GM12878 (cell line): ENCODE data around the gene CCDC87. TPM values are rescaled to one million over a fixed set of nuclear protein-coding genes. Genes with fewer than 3 reads are reported as not detected.

Experiments
- ASH2L ChIP-seq: fragments of 300-600, 200-600 bp; sonication (generic); IDR thresholded peaks from 2 replicates; pipeline ENCODE4 v1.6.1; 2017; ENCODE audit warnings: low read depth, mild to moderate bottlenecking, borderline replicate concordance
- ATF2 ChIP-seq: IDR thresholded peaks from 2 replicates; pipeline ENCODE4 v1.6.1; 2012; ENCODE audit warnings: low read length, inconsistent platforms
- DPF2 ChIP-seq: fragments of 450-650 bp; IDR thresholded peaks from 2 replicates; pipeline ENCODE4 v1.6.1; 2017; ENCODE audit warnings: mild to moderate bottlenecking
- E2F8 ChIP-seq: fragments of 450-650 bp; IDR thresholded peaks from 2 replicates; pipeline ENCODE4 v1.6.1; 2018; ENCODE audit warnings: mild to moderate bottlenecking, low read depth, moderate library complexity; ENCODE audit not compliant: partially characterized antibody
- GABPA ChIP-seq: IDR thresholded peaks from 2 replicates; pipeline ENCODE4 v1.6.1; 2014; ENCODE audit warnings: antibody characterized with exemption, low read depth, mild to moderate bottlenecking, inconsistent platforms
- IRF3 ChIP-seq: fragments of 450-650 bp; IDR thresholded peaks from 2 replicates; pipeline ENCODE4 v1.6.1; 2014; ENCODE audit warnings: mild to moderate bottlenecking
- IRF5 ChIP-seq: fragments of 450-650 bp; IDR thresholded peaks from 2 replicates; pipeline ENCODE4 v1.6.1; 2017; ENCODE audit warnings: borderline replicate concordance
- MXI1 ChIP-seq: fragments of 150-350 bp; IDR thresholded peaks from 2 replicates; pipeline ENCODE4 v1.6.1; 2011; ENCODE audit warnings: low read depth, mild to moderate bottlenecking, inconsistent platforms, low read length, improper control_type of control experiment
- NFYB ChIP-seq: IDR thresholded peaks from 2 replicates; pipeline ENCODE4 v1.6.1; 2011; ENCODE audit warnings: low read depth, mild to moderate bottlenecking, low read length, improper control_type of control experiment, moderate library complexity; ENCODE audit not compliant: insufficient read depth
- NR2C2 ChIP-seq: IDR thresholded peaks from 2 replicates; pipeline ENCODE4 v1.6.1; 2011; ENCODE audit warnings: borderline replicate concordance, low read depth; ENCODE audit not compliant: control insufficient read depth, insufficient read length
- PAX5 ChIP-seq: IDR thresholded peaks from 2 replicates; pipeline ENCODE4 v1.6.1; 2011; ENCODE audit warnings: low read depth, low read length, borderline replicate concordance
- PKNOX1 ChIP-seq: fragments of 450-650 bp; IDR thresholded peaks from 2 replicates; pipeline ENCODE4 v1.6.1; 2016; ENCODE audit warnings: mild to moderate bottlenecking
- POLR2A ChIP-seq: IDR thresholded peaks from 2 replicates; pipeline ENCODE4 v1.6.1; 2011; ENCODE audit warnings: low read depth, mild to moderate bottlenecking, low read length
- PRDM15 ChIP-seq: fragments of 450-650 bp; formaldehyde crosslinking; IDR thresholded peaks from 2 replicates; pipeline ENCODE4 v1.4.0; 2020; ENCODE audit warnings: mild to moderate bottlenecking, moderate library complexity
- SUZ12 ChIP-seq: fragments of 200-600 bp; sonication (generic); IDR thresholded peaks from one replicate; pipeline ENCODE4 v1.6.1; 2018; ENCODE audit warnings: antibody characterized with exemption, mild to moderate bottlenecking; ENCODE audit not compliant: unreplicated experiment
- ZNF207 ChIP-seq: fragments of 450-650 bp; IDR thresholded peaks from 2 replicates; pipeline ENCODE4 v1.6.1; 2014; ENCODE audit warnings: antibody characterized with exemption, mild to moderate bottlenecking, borderline replicate concordance
- polyA plus RNA-seq, 11 experiments: library from polyadenylated mRNA; depleted of rRNA in 4 of 11; unstranded in 6 of 11; stranded (reverse) in 5 of 11; fragments of >200 nt; fragmentation: Nextera tagmentation in 4 of 11; fragmentation: Illumina TruSeq in 1 of 11; extraction: Ambion mirVana in 4 of 11; extraction: Trizol in 1 of 11; gene quantifications; 1 replicate in 1 of 11; 2 replicates in 10 of 11; pipeline versions ENCODE4 v1.2.1 to v1.2.3, GENCODE V29; 2011 to 2016; ENCODE audit warnings: inconsistent platforms in 2 of 11, missing spikeins in 2 of 11, low read depth in 1 of 11
- total RNA-seq, 4 experiments: library from RNA; depleted of rRNA in 3 of 4; stranded (reverse); fragments of >200 nt in 3 of 4; fragmentation: Illumina TruSeq in 1 of 4; extraction: Trizol in 1 of 4; gene quantifications; 2 replicates each; pipeline versions ENCODE4 v1.2.1 to v1.2.3, GENCODE V29; 2013 to 2021

The CCDC87 gene
- total and polyA plus RNA-seq, 10 of the 15 experiments (the other 5 are each of a cell fraction or from before 2014, with no cell fraction given), result 0.02 to 0.17 (median 0.09) TPM; not detected in 3

GRCh38 chr11:66543263-66544107, 49.4 kb downstream of the CCDC87 start (continued):
- no peak for TF ChIP-seq PRDM15 (CRISPR knock-in tag)
- TF ChIP-seq NR2C2, result no peak
- no peak for TF ChIP-seq ATF2
- TF ChIP-seq E2F8, result no peak
- TF ChIP-seq ASH2L, result no peak
- TF ChIP-seq GABPA, result no peak
- TF ChIP-seq DPF2, result no peak
- TF ChIP-seq PKNOX1, result no peak
- no peak for TF ChIP-seq ZNF207
- no peak for TF ChIP-seq IRF3
- TF ChIP-seq PAX5, result 0 out of 2 replicates have a peak, but pooled peaks have one; percentile 45
- no peak for TF ChIP-seq IRF5
- TF ChIP-seq POLR2A, result peak; percentile 65
- TF ChIP-seq NFYB, result no peak
- no peak for TF ChIP-seq SUZ12
- TF ChIP-seq MXI1, result peak; percentile 29; the same call in 1 of the 2 replicates
